ENCODE data around the gene ZMPSTE24.
"Not testable (repeated sequence)": the region's sequence is repeated elsewhere in the genome, so short reads cannot be mapped to it uniquely, and the experiment has no call there.

ZMPSTE24 gene

DNA sequence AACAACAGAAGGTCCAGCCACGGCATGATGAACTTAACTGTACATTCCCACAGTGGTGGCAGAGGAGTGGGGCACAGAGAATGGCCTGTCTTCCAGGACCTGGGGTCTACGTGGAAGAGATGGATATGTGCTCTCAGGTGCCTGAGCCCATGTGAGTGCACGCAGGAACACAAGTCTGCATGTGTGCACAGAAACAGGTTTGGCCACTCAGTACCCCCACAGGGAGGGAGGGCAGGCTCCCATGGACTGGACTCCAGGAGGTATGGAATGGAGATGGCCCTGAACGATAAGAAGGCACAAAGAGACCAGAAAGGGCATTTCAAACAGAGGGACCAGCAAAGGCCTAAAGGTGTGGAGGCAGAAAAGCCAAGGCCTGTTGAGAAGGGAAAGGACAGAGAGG is 48.3 kb downstream of the ZMPSTE24 start:
- DNase-seq, result no peak

DNA sequence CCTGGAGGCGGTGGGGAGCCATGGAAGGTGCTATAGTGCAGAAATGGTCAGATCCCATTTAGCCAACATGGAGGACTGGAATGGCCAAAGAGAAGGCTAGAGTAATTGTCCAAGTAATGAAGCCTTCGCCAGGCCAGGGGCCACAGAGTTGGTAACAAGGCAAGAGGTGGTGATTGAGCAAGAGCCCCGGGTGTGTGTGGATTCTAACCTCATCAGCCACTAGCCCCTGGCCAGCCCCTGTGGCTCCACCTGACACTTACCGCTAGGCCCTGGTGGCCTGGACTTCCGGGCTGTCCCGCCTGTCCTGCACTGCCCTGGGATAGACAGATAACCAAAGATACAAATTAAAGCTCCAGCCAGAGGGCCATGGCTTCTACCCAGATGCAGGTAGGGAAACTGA is 49.1 kb downstream of the ZMPSTE24 start:
- DNase-seq, result no peak

DNA sequence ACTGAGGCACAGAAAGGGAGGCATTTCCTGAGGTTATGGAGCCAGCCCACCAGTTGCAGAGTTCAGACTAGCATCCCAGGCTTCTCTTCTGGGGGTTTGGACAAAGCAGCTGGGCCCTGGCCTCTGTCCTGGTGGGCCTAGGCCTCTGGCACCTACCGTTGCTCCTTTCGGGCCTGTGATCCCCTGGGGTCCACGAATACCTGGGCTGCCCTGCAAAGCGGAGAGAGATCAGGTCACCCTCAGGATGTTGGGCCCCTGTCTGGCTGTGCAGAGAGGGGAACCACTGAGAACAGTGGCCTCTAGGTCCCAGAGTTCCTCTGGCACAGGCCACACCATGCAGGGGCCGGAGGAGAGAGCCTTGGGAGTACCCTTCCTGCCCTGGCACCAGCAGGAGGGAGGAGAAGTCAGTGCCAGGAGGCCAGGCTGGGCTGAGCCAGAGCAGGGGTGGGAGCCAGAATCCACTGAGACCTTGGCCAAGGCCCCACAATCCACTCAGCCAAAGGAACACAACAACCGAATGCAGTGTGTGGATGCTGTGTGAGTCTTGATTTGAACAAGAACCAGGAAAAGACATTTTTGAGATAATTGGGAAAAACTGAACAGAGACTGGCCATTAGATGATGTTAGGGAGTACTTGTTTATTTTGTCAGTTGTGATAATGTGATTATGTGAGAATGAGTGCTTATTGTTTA is 50.1 kb downstream of the ZMPSTE24 start:
- no peak for DNase-seq

DNA sequence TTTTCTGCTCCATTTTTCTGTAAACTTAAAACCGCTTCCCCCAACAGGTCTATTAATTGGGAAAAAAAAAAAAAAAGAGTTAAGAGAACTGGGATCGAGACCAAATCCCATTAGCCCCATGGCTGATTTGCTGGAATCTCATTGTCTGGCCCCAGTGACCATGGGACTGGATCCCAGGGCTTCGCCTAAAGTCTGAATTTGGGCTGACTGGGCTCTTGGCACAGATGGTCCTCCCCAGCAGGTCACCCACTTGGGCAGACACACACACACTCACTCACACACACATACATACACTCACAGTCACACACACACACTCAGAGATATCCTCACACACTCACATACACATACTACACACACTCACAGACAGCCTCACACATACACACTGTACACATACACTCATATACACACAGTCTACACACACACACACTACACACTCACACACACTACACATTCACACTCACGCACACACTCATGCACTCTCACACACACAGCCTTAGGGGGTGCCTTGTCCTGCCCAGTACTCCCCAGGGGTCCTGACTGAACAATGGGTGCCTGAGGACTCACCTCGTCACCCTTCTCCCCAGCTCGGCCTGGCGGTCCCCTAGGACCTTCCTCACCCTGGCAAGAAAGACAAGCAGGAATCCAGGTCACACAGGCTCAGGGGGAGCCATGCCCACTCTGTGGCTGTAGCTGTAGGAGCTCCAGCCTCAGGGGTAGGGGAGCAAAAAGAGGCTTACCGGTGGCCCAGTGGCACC is 51.5 kb downstream of the ZMPSTE24 start:
- DNase-seq, result no peak

DNA sequence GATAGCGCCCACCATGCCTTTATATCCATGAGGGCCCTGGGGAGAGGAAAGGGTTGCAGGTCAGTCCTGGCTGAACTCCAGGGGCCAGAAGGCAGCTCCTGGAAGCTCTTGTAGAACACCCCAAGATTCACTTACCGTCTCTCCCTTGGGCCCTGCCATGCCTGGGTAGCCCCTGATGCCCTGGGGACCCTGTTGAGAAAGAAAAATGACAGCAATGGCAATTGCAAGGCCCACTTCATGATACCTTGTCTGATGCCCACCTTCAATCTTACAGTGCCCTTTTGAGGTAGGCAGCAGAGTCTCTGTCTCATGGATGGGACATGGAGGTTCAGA is 52.1 kb downstream of the ZMPSTE24 start:
- DNase-seq, result no peak

DNA sequence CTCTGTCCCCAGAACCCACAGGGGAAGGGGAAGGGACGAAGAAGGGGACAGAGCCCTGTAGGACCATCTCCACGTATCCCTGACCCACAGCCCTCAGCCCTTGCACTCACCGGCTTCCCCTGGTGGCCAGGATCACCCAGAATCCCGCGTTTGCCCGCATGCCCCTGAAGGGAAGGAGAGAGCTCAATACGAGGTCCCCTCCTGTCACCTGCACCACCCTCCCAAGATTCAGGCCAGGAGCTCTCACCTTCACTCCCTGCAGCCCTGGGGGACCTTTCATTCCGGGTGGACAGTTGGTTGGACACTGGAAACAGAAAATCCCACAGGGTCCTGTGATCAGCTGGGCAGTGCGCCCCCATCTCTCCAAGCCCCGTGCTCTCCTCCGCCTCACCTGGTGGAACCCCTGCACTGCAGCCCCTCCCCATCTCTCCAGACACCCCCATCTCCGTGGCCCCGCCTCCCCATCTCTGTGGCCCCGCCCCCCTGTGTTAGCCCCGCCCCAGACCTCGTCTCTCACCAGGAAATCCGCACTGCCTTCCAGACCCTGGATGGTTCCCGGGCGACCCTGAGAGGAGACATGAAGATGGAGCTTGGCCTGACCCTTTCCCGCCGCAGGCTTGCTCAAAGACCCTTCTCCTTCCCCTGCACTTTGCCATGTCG is 53.1 kb downstream of the ZMPSTE24 start:
- DNase-seq, result no peak

DNA sequence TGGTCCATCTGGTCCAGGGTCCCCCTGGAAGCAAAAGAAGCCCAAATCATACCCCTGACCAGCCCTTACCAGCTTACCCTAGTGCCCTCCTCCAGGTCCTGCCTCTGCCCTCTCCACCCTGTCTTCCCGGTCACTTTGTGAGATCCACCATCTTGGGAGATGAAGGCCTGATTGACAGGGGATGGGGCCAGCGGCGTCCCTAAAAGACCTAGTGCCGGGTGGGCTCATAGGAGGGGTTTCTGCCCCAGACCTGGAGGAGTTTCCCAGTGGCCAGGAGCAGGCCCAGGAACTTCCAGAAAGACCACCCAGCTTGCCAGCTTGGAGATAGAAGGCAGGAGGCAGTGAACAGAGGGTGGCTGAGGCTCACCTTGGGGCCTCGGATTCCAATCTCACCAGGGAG is 53.7 kb downstream of the ZMPSTE24 start:
- DNase-seq, result no peak

DNA sequence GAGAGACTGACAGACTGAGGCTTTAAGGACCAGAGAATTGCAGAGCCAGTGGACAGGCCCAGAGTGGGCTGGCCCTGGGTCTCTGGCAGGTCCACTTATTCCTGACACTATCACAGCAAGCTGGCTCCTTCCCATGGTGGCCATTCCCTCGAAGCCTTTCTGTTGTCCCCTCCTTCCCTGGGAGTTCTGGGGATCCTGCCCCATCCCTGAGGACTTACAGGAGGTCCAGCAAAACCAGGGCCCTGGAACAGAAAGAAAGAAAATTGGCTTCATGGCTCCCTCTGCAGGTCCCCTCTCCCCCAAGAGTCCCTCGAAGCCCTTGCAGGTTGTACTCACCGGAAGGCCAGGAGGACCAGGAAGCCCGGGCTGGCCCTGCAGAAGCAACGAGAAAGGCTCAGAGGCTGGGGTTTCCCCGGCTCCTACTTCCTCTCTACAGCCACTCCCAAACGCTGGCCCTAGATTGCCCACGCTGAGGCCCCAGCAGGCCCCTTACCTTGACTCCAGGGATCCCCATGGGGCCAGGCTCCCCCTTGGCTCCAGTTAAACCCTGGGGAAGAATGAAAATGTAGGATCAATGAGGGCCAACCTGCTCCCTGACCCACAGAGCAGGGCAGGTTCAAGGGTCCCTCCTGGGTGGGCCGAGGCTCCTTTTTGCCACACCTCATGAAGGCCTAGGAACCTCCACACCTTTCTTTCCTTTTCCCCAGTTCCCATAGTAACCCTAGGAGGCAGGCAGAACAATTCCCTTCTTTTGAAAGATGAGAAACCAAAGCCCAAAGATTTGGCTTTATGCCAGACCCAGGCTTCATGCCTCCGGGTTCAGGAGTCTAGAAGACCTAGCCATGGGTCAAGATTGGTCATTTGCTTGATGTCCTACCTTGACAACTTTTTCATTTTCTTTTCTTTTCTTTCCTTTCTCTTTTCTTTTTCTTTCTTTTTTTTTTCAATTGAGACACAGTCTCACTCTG is 54.5 kb downstream of the ZMPSTE24 start:
- DNase-seq, result peak; percentile 48

DNA sequence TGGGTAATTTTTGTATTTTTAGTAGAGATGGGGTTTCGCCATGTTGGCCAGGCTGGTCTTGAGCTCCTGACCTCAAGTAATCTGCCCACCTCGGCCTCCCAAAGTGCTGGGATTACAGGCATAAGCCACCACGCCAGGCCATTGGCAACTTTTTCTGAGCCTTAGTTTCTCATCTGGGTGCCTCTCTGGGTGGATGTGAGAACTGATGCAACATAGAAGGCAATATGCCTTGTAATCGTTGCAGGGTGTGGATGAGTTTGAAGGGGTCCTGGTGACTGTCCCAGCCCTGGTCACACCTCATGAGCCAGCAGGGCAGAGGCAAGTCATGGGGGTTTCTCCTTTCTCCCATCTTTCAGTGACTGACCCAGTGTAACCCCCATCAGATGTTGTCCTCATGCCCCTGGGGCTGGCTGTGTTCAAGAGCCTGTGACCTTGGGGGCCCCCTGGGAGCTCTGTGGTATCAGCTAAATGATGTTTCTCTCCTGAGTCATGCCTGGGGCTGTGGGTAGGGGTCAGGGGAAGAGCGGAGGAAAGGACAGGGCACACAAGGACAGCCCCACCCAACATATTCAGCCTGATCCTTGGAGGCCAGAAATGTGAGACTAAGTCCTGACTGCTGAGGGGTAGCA is 55.4 kb downstream of the ZMPSTE24 start:
- DNase-seq, result no peak

DNA sequence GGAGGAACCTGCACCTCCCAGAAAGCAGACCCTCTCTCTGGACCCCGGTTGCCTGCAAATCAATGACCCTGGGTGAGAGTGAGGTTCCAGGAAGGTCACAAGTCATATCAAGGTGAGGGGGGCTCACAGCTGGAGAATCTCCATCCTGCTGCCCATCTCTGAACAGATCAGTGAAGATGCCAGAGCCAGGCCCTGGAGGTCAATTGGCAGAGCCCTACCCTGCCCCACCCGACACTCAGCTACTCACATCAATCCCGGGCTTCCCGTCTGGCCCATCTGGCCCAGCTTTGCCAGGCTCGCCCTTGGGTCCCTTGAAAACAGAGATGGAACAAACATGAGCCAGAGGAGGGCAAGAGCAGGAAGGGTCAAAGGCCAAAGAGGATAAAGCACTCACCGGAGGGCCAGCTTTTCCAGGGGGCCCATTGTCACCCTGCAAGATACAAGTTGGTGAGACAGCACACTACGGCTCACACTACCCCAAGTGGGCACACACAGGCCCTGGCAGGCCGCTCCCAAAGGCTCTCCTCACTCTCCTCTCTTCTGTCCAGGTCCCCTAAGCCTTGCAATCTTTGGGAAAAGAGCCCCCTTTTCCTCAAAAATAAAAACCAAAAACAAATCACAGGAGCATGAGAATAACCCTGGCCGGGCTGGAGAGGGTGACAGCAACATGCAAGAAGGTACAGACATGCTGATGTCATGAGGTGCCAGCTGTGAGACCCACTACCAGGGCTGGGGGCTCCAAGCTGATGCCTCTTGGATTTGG is 56.1 kb downstream of the ZMPSTE24 start:
- DNase-seq, result no peak

DNA sequence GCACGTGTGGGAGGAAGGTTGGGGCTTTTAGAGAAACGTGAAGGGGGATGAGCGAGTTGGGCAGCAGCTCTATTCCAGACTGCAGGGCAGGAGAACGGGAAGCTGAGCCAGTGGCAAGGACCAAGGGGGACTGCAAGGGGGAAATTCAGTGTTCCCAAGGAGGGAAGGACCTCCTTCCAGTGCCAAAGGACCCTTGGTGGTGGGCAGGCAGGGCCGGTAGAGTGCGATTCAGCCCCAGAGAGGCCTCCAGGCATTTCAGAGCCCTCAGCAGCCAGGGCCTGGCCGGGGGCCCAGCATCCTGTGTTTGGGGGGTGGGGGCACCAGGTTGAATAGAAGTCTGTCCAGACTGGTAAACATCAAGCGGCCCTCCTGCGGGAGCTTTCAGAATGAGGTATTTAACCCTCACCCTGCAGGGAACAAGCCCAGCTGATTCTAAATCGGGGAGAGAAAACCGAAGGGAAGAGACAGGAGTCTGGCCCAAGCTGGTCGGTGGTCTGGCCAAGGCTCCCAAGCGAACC is 56.7 kb downstream of the ZMPSTE24 start:
- no peak for DNase-seq

DNA sequence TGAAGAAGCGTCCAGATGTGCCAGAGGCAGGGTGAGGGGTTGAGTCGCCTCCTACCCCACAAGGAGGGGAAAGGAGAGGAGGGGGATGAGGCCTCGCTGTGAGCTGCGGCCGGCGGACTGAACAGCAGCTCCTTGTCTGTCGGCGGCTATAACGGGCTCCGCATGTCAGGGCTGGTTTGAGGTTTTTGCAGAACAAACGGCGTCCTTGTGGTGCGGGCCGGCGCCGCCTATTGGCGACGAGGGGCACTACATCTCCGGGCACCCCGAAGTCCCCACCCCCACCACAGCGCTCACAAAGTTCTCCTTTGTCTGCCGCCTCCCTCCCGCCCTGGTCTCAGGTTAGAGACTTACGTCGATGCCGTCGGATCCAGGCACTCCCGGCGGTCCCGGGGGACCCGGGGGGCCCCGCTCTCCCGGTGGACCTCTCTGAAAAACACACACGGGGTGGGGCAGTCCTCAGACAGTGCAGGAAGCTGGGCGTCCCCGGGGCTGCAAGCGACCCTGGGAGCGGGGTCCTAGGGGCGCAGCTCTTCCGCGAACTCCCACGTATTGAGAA is 57.3 kb downstream of the ZMPSTE24 start:
- DNase-seq, result peak; percentile 91

DNA sequence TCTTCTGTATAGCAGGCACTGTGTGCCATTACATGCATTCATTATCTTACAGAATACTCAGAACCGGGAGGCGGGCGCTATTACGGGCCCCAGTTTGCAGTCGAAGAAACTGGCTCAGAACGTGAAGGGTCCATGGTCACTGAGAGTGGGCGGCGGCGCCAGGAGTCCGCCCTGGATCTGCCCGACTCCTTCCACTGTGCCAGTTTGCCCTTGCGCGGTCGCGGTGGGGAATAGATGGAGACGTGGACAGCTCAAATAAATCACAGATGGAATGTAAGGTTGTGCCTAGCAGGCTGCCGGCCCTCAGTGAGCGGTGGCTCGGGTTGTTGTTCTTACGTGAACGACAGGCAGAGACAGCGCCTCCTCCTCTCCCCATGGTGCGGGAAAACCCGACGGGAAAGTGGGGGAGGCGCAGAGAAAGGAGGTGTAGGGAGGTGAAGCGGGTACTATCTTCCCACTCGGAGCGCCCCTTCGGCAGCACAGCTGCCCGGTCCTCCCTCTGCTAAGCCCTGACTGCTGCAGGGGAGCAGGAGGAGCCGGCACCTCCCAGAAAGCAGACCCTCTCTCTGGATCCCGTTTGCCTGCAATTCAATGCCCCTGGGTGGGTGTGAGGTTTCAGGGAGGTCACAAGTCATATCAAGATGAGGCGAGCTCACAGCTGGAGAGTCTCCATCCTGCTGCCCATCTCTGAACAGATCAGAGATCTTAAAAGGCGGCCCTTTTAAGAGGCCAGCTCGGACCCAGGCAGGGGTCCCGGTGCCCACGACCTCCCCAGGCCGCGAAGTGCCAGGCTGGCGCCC is 58.0 kb downstream of the ZMPSTE24 start:
- peak; percentile 22 for DNase-seq

DNA sequence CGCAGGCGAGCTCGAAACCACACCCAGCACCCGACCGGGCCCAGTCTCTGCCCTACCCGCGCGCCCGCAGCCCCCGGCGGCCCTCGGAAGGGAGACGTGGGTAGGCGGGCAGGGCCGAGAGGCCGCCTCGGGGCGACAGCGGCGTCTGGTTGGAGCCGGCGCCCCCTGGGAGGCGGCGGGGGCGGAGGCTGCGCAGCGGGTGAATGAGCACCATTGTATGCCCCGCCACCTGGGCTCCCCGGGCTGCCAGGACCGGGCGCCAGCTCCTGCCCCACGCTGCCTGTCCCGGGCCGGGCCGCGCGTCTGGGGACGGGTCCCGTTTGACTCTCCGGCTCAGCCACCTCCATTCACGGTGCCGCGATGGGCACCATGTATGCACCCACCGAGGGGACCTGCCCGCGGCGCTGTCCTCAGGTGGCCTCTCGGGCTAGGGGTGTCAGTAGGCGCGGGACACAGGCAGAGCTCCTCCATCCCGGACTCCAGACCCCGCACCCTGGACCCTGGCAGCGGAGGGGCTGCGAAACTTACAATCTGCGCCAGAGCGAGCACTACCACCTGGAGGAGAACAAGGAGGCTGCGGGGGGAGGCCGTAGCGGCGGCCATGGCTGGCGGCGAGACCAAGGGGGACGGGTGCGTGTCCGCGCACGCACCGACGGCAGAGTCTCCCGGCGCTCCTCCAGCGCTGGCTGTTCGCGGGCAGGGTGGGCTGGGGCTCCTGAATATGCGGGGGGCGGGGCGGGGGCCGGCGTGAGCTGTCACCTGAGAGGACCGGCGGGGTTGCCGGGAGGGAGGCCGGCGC is 58.8 kb downstream of the ZMPSTE24 start, which contains the start of gene COL9A2:
Gene COL9A2, minus strand, starts transcription at position 692 of the 799 bp plus-strand sequence. Its CDS starts 89 bp downstream, at position 603.
- peak; percentile 44 for DNase-seq

DNA sequence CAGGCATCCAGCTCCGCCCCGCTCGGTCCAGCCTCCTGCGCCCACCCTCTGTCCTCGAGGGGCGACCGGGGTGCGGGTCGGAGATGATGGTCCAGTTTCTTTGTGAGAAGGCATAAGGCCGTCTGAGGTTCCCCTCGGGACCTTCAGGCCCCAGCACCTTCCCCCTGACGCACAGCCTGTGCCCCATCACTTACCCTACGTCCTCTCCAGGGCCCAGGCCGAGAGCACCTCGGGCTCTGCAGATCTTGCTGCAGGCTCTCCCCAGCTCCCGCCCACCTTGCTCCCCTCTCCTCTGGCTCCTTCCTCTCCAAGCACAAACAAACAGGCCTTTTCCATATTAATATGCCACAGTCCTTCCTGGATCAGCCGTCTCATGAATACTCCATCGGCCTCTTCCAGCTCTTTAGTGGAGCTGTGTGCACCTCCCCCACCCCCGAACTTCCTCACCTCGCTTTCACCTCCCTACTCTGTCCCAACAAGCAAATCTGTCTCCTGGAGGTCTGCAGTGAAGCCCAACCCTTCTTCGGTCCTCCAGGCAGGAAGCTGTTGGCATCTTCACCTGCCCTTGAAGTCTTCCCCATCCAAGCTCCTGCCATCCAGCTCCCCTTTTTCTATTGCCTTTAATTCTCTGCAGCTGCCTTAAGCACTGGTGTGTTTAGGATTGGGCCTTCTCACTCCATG is 59.5 kb downstream of the ZMPSTE24 start:
- DNase-seq, result no peak

DNA sequence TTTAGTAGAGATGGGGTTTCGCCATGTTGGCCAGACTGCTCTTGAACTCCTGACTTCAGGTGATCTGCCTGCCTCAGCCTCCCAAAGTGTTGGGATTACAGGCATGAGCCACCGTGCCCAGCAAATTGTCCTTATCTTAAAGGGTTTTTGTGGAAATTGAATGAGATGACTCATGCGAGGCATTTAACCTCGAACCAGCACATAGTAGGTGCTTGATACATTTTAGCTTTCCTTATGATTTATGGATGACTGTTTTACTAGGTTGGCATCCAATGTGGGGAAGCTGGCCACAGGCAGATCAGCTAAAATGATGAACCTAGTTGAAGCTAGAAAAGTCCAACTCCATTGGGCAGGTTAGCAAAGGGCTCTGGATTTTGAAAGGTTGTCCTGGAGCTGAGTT is 60.4 kb downstream of the ZMPSTE24 start:
- DNase-seq, result no peak

DNA sequence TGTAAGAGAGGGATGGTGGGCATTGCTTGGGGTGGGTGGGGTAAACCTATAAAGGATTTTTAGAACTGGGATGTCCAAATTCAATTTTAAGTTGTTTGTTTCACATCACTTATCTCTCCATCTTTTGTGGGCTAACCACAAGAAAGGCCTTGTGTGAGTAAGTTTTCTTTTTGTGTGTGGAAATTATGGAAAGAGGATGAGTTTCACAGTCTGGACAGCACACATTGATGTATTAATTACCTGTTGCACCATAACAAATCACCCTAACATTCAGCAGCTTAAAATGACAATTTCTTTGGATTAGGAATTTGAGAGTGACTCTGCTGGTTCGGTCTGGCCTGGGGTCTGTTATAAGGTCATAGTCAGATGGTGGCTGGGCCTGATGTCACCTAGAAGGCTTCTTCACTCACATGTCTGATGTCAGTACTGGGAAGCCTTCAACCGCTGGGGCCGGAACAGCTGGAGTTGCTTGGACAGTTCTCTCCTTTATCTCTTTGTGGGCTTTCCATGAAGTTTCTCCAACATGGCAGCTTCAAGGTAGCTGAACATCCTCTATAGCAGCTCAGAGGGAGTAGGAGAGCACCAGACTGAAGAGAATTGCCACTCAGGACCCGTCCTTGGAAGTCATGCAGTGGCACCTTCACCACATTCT is 61.1 kb downstream of the ZMPSTE24 start:
- DNase-seq, result peak; percentile 24

DNA sequence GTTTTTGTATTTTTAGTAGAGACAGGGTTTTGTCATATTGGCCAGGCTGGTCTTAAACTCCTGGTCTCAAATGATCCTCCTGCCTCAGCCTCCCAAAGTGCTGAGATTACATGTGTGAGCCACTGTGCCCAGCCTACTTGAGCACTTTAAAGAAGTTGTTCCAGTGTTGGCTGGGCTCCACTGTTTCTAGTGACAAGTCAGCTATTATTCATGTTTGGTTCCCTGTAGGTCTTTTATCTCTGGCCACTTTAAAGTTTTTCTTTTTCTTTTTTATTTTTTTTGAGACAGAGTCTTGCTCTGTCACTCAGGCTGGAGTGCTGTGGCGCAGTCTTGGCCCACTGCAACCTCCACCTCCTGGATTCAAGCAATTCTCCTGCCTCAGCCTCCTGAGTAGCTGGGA is 73.4 kb downstream of the ZMPSTE24 start:
- not testable (repeated sequence) for DNase-seq

Data from activated CD4-positive, alpha-beta T cell treated with anti-CD3 and anti-CD28 coated beads, Interleukin-10, Interleukin-2, amounts not matched to agents 100 ng/mL and 50 ng/mL, durations not matched to agents 16 hours and 8 hours (primary cell).